T-helper 1 cell (primary cell): Measurements from ENCODE around the gene CWH43.
"Not testable (repeated sequence)": the region's sequence is repeated elsewhere in the genome, so short reads cannot be mapped to it uniquely, and the experiment has no call there.

Experiments used
- DNase-seq, 5 donors: peaks; one replicate each; pipeline ENCODE4 v3.0.0-alpha.2; 2012 to 2020
- total RNA-seq, 4 donors: gene quantifications; one replicate each; lab custom pipeline; 2026; lab: John Stamatoyannopoulos, UW

CWH43 gene
- 0 to 0.08 (median 0) reads per million in 4 donors for total RNA-seq

DNA sequence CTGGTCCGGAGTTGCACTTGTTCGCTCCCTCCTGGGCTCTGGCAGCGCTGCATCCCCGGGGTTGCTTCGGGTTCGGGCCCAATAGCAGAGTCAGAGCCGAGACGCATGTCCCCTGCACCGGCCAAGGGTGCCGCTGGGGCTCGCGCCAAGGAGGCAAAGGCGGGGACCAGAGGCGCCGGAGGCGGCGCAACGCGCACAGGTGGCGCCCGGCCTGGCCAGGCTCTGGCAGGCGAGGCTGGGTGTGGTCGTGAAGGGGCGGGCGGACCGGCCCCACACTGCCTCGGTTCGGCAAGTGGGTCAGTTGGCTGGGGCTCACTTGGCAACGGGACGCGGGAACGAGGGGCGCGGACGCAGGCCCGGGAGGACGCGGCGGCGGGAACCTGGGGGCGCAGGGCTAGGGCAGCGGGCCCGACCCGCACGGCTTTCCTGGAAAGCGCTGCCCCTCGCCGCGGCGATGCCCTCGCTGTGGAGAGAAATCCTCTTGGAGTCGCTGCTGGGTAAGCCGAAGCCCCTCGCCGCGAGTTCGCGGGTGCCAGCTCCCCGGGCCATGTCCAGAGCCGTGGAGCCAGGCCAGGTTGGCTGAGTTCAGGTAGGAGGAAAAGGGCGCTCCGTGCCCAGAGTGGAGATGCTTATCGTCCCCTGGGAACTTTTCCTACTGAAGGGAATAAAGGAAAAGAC is at the start of gene CWH43:
TSS of gene CWH43 (plus strand) at position 300 of the 678 bp plus-strand sequence. CDS start at position 455, 155 bp downstream.
- DNase-seq = no peak

DNA sequence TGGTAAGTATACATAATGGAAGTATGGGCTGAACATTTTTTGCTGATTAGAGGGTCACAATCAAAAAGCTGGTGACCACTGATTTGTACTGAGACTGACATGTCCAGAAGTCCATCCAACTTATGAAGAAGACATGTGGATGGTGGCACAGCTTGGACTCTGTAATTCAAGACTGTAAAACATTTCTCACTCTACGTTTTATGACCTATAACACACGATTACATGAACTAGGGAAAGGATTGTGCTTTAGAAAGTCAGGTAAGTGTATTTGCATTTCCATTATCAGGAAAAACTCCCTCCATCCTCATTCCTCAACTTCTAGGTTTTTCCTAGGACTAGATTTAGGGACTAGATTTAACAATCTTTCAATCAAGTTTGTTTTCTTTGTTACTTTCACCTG is 49.0 kb upstream of the CWH43 start:
- no peak for DNase-seq

GRCh38 chr4:48938831-48939230 is 47.2 kb upstream of the CWH43 start:
- DNase-seq = no peak

GRCh38 chr4:48939785-48940184 is 46.3 kb upstream of the CWH43 start:
- no peak for DNase-seq

DNA sequence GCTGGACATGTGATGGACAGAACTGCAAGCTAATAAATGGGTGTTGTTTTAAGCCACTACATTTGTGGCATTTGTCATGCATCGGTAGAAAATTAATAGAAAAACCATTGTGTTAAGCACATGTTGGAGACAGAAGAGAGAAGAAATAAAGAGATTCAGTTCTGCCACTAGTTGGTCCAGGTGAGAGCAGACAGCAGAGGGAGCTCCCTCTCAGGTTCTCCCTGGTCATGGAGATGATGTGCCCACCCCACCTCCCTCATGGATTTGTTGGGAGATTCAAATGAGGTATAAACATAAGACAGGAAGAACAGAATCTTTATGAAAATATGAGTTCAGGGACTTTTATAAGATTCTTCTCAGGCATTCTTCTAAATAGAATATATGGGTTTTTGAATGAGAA is 42.7 kb upstream of the CWH43 start:
- no peak for DNase-seq

- no peak for DNase-seq
Measured at GRCh38 chr4:48944252-48944651, 41.8 kb upstream of the CWH43 start.

DNA sequence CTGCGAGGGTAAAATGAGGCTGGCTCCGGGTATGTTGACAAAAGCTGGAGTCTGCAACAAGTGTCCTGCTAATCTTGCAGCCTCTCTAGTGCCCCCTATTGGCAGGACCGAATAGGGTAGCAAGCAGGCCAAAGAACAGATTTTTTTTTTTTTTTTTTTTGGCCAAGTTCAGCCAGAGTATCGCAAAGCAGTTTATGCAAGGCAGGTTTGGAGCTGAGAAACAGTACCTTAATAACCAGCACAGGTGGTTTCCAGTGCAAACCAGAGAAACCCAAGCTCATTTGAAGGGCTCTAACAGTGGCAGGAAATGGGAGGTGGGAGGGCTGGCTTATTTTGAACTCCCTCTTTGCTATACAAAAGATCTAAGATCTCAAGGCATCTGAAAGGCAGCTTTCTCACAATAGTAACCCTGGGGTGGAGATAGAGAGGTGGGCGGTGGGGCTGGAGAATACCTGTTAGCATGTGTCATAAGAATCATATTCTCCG is 41.3 kb upstream of the CWH43 start:
- DNase-seq = peak in 3 of 5 donors; percentile 11 to 63 (median 15)

DNA sequence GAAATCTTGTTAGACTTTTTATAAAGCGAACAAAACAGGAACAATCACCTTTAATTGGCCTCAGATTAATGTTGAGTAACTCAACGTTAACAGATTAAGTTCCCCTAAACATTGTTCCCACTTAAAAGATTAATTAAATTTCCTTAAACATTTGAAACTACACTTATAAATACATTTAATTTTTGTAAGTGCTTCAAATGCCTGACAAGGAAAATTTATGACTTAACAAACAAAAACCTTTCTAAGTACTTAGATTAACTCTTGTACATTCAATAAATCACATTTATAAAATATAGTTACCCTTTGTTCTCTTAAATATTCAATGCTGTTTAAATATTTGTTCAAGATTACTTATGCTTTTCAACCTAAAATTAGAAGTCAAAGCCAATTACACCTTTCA is 40.1 kb upstream of the CWH43 start:
- DNase-seq = no peak

GRCh38 chr4:48947731-48948130 is 38.3 kb upstream of the CWH43 start:
- no peak for DNase-seq

GRCh38 chr4:48949086-48949485 is 37.0 kb upstream of the CWH43 start:
- no peak for DNase-seq

- DNase-seq = no peak
Measured at GRCh38 chr4:48949518-48950219, 36.4 kb upstream of the CWH43 start.

DNA sequence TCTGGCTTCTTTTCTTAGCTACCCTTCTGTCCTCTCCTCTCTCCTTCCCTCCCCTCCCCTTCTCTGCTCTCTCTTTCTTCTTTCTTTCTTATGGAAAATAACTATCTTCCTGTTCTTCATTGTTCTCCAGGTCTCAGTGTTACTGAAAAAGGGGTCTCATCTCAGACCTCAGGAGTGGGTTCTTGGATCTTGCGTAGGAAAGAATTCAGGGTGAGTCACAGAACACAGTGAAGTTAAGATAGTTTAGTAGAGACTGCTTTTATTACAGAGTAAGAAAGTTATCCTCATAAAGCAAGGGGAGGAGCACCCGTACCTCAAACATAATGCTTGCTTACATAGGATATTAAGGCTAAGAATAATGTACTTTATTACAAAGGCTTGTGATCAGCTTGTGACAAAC is 31.8 kb upstream of the CWH43 start:
- DNase-seq = no peak

DNA sequence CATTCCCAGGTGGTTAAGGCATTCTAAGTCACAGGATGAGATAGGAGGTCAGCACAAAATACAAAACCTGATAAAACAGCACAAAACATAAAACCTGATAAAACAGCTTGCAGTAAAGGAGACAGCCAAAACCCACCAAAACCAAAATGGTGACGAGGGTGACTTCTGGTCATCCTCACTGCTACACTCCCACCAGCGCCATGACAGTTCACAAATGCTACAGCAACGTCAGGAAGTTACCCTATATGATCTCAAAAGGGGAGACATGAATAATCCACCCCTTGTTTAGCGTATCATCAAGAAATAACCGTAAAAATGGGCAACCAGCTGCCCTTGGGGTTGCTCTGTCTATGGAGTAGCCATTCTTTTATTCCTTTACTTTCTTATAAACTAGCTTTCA is 28.7 kb upstream of the CWH43 start:
- not testable (repeated sequence) for DNase-seq

DNA sequence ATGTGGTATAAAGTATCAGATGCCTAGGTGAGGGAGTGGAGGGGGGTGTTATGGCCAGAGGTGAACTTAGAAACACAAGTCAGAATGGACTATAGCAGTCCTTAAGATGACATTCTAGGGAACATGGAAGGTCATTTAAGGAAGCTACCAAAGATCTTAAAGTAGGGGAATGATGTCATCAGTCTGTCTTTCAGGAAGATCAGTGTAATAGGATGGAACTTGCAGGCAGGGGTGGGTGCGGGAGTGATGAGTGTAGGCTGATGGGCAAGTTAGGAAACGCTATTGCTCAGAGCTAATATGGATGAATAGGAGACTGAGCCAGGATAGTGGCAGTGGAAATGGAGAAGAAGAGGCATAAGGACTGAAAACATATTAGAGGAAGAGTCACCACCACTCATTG is 27.5 kb upstream of the CWH43 start:
- no peak for DNase-seq

GRCh38 chr4:48960988-48961635 is 25.0 kb upstream of the CWH43 start:
- DNase-seq = no peak

DNA sequence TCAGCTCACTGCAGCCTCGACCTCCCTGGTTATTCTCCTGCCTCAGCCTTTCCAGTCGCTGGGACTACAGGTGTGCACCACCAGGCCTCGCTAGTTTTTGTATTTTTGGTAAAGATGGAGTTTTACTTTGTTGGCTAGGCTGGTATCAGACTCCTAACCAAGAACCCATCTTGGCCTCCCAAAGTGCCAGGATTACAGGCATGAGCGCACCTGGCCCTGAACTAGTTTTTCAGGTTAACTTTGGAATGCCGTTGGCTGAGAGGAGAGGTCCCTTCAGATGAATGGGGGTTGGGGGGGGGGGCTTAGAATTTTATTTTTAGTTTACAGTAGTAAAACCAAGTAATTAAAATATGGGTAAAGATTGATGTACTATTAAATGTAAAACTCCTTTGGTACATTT is 23.4 kb upstream of the CWH43 start:
- no peak for DNase-seq

- peak; percentile 27 to 74 (median 63) for DNase-seq
Measured at GRCh38 chr4:48963042-48963679, 22.9 kb upstream of the CWH43 start.

GRCh38 chr4:48967101-48967500 is 19.0 kb upstream of the CWH43 start:
- no peak for DNase-seq

DNA sequence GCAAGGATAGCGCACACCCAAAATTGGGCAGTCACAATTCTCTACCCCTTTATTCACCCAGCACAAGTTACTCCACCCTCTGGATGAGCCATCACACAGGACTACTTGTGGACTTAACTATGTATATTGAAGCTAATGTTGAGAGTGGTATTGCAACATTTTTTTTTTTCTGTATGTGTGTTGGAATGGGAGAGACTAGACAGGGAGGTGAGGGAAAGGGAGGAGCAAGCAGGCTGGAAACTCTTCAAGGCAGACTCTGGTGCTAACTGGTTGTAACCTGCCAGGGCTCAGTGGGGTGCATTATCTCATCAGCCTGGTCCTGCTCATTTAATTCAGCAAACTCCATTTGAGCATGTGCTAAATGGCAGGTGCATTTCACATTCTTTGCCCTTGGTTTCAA is 18.4 kb upstream of the CWH43 start:
- no peak for DNase-seq

DNA sequence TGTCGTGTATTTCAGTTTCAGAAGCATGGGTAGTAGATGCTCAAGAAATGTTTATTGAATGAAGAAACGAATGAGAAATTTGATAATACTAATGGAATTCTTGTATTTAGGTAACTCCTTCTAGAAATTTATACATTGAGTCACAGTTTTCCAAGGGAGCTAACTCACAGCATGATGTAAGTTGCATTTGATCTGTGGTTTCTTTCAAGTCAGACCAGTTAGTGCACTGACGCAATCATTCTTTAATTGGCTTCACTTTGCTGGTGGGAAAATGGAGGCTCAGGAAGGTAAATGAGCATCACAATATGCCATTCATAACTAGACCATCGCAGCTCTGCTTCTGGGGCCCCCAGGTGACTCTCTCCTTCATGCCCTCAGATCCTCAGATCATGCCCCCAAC is 17.3 kb upstream of the CWH43 start:
- DNase-seq = no peak

GRCh38 chr4:48970471-48970921 is 15.6 kb upstream of the CWH43 start:
- DNase-seq = no peak

GRCh38 chr4:48974979-48975640 is 11.0 kb upstream of the CWH43 start:
- no peak for DNase-seq

GRCh38 chr4:48976041-48976440 is 10.0 kb upstream of the CWH43 start:
- no peak for DNase-seq
